ENCODE data around the gene PTPN4. TPM values are rescaled to one million over a fixed set of nuclear protein-coding genes. Genes with fewer than 3 reads are reported as not detected.

The PTPN4 gene
- polyA plus RNA-seq, 3 donors = 5.5 to 6.7 (median 5.7) TPM

- no peak overlapping the region for H3K27ac Mint-ChIP-seq
- no peaks in the 10 kb centered on the region for H4K20me1 ChIP-seq (ENCODE audit: insufficient read depth, low read length)
- H3K36me3 ChIP-seq (replicated peaks in 1 of 2; ENCODE audit: control insufficient read depth in 1 of 2, insufficient read depth in 2 of 2, low read length in 2 of 2) = no peaks in the 10 kb centered on the region
- intact Hi-C loops (cut with micrococcal nuclease) = no loop called here
- no peaks in the 10 kb centered on the region for H3K79me2 ChIP-seq (ENCODE audit: insufficient read depth, low read length)
- no peaks in the 10 kb centered on the region for H3K36me3 Mint-ChIP-seq
- H3K9me3 Mint-ChIP-seq = peaks cover 0 to 11% (median 2%) of the 10 kb centered on the region in 7 donors
- H3K4me3 ChIP-seq (replicated peaks in 1 of 3; ENCODE audit: low read depth in 2 of 3, low read length in 3 of 3) = no peak overlapping the region
- H3K27me3 Mint-ChIP-seq (ENCODE audit: low read depth in 3 of 3) = peaks cover 2 to 5% (median 4%) of the 10 kb centered on the region in 3 donors
- no peak overlapping the region for H3K4me2 ChIP-seq (replicated peaks; ENCODE audit: extremely low read depth, low read length, poor library complexity, severe bottlenecking)
- H3K27ac ChIP-seq (ENCODE audit: low read depth in 1 of 2, low read length in 2 of 2) = no peak overlapping the region
- no CpG with 5 or more reads among the region's 1 CpG for WGBS (ENCODE audit: insufficient coverage)
- DNase-seq = no peak
- H3K9ac ChIP-seq (ENCODE audit: insufficient read depth, low read length, poor library complexity, severe bottlenecking) = no peak overlapping the region
- no peak for TF ChIP-seq CTCF (IDR thresholded peaks at IDR 0.05)
- no peak overlapping the region for H2AFZ ChIP-seq (ENCODE audit: insufficient read depth, low read depth, low read length, poor library complexity, severe bottlenecking)
- H3K27me3 ChIP-seq (ENCODE audit: control insufficient read depth in 2 of 2, insufficient read depth in 2 of 2, low read length in 2 of 2) = no peaks in the 10 kb centered on the region
- H3K4me1 Mint-ChIP-seq = peaks cover 5% of the 10 kb centered on the region
- no peak overlapping the region for H3K4me3 Mint-ChIP-seq
- peaks cover 0 to 6% of the 10 kb centered on the region in 2 donors for H3K4me1 ChIP-seq (ENCODE audit: control insufficient read depth in 1 of 2, insufficient read depth in 2 of 2, low read length in 2 of 2)
- H3K9me3 ChIP-seq (replicated peaks in 1 of 2; ENCODE audit: control insufficient read depth in 1 of 2, insufficient read depth in 1 of 2, low read length in 2 of 2) = peaks cover 0 to 3% of the 10 kb centered on the region in 2 donors
Observed at GRCh38 chr2:120001471-120001870, 241.7 kb downstream of the PTPN4 start.

- DNase-seq = no peak
- Mint-ChIP-seq H3K4me3 (no peak overlapping the region), H3K9me3 (peaks cover 0 to 9% (median 5%) of the 10 kb centered on the region in 7 donors), H3K36me3 (no peaks in the 10 kb centered on the region), H3K27me3 (ENCODE audit: low read depth in 3 of 3) (peaks cover 2 to 5% (median 3%) of the 10 kb centered on the region in 3 donors), H3K27ac (no peak overlapping the region), H3K4me1 (peaks cover 9% of the 10 kb centered on the region)
- Histone ChIP-seq H3K27ac (ENCODE audit: low read depth in 1 of 2, low read length in 2 of 2) (no peak overlapping the region), H2AFZ (ENCODE audit: insufficient read depth, low read depth, low read length, poor library complexity, severe bottlenecking) (no peak overlapping the region), H3K9ac (ENCODE audit: insufficient read depth, low read length, poor library complexity, severe bottlenecking) (no peak overlapping the region), H3K4me3 (replicated peaks in 1 of 3; ENCODE audit: low read depth in 2 of 3, low read length in 3 of 3) (no peak overlapping the region), H4K20me1 (ENCODE audit: insufficient read depth, low read length) (no peaks in the 10 kb centered on the region), H3K27me3 (ENCODE audit: control insufficient read depth in 2 of 2, insufficient read depth in 2 of 2, low read length in 2 of 2) (no peaks in the 10 kb centered on the region), H3K79me2 (ENCODE audit: insufficient read depth, low read length) (no peaks in the 10 kb centered on the region), H3K36me3 (replicated peaks in 1 of 2; ENCODE audit: control insufficient read depth in 1 of 2, insufficient read depth in 2 of 2, low read length in 2 of 2) (no peaks in the 10 kb centered on the region), H3K4me1 (ENCODE audit: control insufficient read depth in 1 of 2, insufficient read depth in 2 of 2, low read length in 2 of 2) (peaks cover 0 to 9% of the 10 kb centered on the region in 2 donors), H3K9me3 (replicated peaks in 1 of 2; ENCODE audit: control insufficient read depth in 1 of 2, insufficient read depth in 1 of 2, low read length in 2 of 2) (no peaks in the 10 kb centered on the region), H3K4me2 (replicated peaks; ENCODE audit: extremely low read depth, low read length, poor library complexity, severe bottlenecking) (no peak overlapping the region)
- TF ChIP-seq CTCF (IDR thresholded peaks at IDR 0.05) = no peak
- intact Hi-C loops (cut with micrococcal nuclease) = no loop called here
Observed at GRCh38 chr2:120004254-120004653, 244.5 kb downstream of the PTPN4 start.

Data from CD14-positive monocyte (primary cell).